Endometrial microvascular endothelial cells (primary cell): Measurements from ENCODE around the gene GATA5. TPM values are rescaled to one million over a fixed set of nuclear protein-coding genes. Genes with fewer than 3 reads are reported as not detected.

Experiments
- in situ Hi-C: cut with HindIII; loops from 2 replicates; pipeline ENCODE4 v1.10.0; 2017; ENCODE audit warnings: low sequenced_read_pairs, low pct_unique_long_range_greater_than_20kb; ENCODE audit errors: inconsistent ontology term
- total RNA-seq: library from RNA; depleted of rRNA; stranded (reverse); fragments of >200 nt; gene quantifications from one replicate; pipeline ENCODE4 v1.2.3, GENCODE V29; 2015; ENCODE audit errors: inconsistent ontology term

GATA5 gene
- total RNA-seq, 1 donor from 2014 or later: not detected

- in situ Hi-C loops: no loop called here
Measured at GRCh38 chr20:62461157-62461556, 14.6 kb downstream of the GATA5 start.

- in situ Hi-C loops: no loop called here
Measured at GRCh38 chr20:62460678-62461077, 15.1 kb downstream of the GATA5 start.

- in situ Hi-C loops: no loop called here
Measured at GRCh38 chr20:62459488-62459887, 16.3 kb downstream of the GATA5 start.

GRCh38 chr20:62458275-62459251, 17.2 kb downstream of the GATA5 start:
- in situ Hi-C loops: no loop called here

- in situ Hi-C loops: no loop called here
Measured at GRCh38 chr20:62457831-62458230, 18.0 kb downstream of the GATA5 start.

- in situ Hi-C loops: no loop called here
Measured at GRCh38 chr20:62457098-62457497, 18.7 kb downstream of the GATA5 start.

- in situ Hi-C loops: no loop called here
Measured at GRCh38 chr20:62455929-62456328, 19.9 kb downstream of the GATA5 start.

- in situ Hi-C loops: no loop called here
Measured at GRCh38 chr20:62454904-62455636, 20.7 kb downstream of the GATA5 start.

- in situ Hi-C loops: no loop called here
Measured at GRCh38 chr20:62453186-62453808, 22.5 kb downstream of the GATA5 start.

- in situ Hi-C loops: no loop called here
Measured at GRCh38 chr20:62452475-62453095, 23.2 kb downstream of the GATA5 start.

- in situ Hi-C loops: no loop called here
Measured at GRCh38 chr20:62451970-62452369, 23.8 kb downstream of the GATA5 start.

GRCh38 chr20:62451156-62451767, 24.5 kb downstream of the GATA5 start:
- in situ Hi-C loops: no loop called here

- in situ Hi-C loops: no loop called here
Measured at GRCh38 chr20:62449951-62450691, 25.7 kb downstream of the GATA5 start.

- in situ Hi-C loops: no loop called here
Measured at GRCh38 chr20:62448788-62449187, 27.0 kb downstream of the GATA5 start.

- in situ Hi-C loops: no loop called here
Measured at GRCh38 chr20:62448038-62448437, 27.8 kb downstream of the GATA5 start.

GRCh38 chr20:62446888-62447869, 28.6 kb downstream of the GATA5 start:
- in situ Hi-C loops: no loop called here

GRCh38 chr20:62446481-62446880, 29.3 kb downstream of the GATA5 start:
- in situ Hi-C loops: no loop called here
